Mammary epithelial cell (primary cell): ENCODE results near the gene PDZD7.

ENCODE experiments used
- CTCF ChIP-seq, 2 donors: IDR thresholded peaks in 1 of 2; conservative IDR thresholded peaks in 1 of 2; 2 replicates each; pipeline ENCODE4 v1.5.1; 2011 to 2012; ENCODE audit warnings: inconsistent platforms in 2 of 2, low read length in 2 of 2, mild to moderate bottlenecking in 2 of 2, control low read depth in 1 of 2, low read depth in 1 of 2; ENCODE audit not compliant: insufficient read depth in 1 of 2; ENCODE audit errors: extremely low read depth in 1 of 2
- EZH2 ChIP-seq: IDR thresholded peaks from 2 replicates; pipeline ENCODE4 v1.6.1; 2012; ENCODE audit warnings: low read length, inconsistent platforms, borderline replicate concordance

GRCh38 chr10:101005361-101005760, 25.6 kb downstream of the PDZD7 start:
- TF ChIP-seq CTCF (conservative IDR thresholded peaks at IDR 0.05 in 1 of 2, IDR thresholded peaks at IDR 0.05 in 1 of 2; ENCODE audit: extremely low read depth in 1 of 2, insufficient read depth in 1 of 2, low read depth in 1 of 2, low read length in 2 of 2) (no peak), EZH2 (no peak)
